Hypothalamus (tissue), 51 donors: ENCODE data around the gene UBE3D.
A peak's percentile ranks its signal among the peaks of the same experiment; 100 is the strongest.
"Not testable (repeated sequence)": the region's sequence is repeated elsewhere in the genome, so short reads cannot be mapped to it uniquely, and the experiment has no call there.

Source experiments
- DNase-seq, 51 donors: peaks; one replicate each; lab custom pipeline; 2025; lab: John Stamatoyannopoulos, UW

Gene UBE3D

DNA sequence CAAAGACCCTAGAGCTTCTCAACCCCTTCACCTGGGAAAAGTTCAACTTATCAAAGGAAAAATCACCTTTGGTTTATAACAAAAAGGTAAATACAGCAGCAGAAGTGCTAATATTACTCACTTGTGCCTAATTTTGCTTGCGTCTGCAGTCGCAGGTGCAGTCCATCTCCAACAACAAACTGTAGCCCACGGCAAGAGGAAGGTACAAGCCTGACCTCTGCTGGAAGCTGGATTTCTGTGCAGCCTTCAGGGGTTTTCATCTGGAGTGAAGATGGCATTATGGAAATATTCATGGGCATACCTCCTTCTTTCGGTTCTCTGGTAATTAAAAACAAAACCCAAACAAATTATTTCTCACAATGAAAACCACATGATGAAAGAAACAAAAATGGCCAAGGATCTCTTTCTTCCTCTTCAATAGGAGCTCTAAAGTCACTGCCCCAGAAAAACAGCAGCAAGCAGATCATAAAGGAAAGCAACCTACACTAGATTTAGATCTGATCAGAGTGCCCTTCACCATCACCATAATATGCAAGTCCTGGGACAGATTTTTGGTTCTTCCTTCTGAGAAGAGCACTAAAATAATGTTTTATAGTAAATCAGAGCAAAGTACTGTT is 7.8 kb downstream of the UBE3D start:
- DNase-seq = peak in 27 of 51 donors; percentile 2 to 51 (median 24)

DNA sequence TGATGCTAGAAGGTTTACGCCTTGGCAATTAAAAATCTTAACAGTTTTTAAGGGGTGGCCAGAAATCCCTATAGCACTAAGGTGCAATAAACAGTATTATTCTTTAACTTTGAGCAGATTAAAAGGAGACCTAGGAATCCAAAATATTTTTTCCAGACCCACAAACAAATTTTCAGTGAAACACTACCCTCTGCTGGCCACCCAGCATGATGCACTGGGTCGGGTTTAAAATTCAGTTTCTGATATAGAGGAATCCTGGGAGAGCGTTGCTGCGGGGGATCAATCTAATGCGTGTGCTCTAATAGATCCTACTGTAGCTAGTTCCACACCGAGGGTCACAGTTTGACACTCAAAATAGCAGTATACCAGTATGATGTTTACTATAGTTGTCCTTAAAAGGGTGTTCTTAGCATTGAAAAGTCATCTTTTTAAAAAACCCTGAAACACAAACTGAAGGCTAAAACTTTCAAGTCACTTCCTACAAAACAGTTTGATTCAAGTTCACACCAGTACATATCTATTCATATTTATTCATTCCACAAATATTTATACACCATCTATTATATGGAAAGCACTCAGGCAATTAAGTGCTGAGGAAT is 10.2 kb downstream of the UBE3D start:
- DNase-seq = peak in 26 of 51 donors; percentile 4 to 62 (median 16)

DNA sequence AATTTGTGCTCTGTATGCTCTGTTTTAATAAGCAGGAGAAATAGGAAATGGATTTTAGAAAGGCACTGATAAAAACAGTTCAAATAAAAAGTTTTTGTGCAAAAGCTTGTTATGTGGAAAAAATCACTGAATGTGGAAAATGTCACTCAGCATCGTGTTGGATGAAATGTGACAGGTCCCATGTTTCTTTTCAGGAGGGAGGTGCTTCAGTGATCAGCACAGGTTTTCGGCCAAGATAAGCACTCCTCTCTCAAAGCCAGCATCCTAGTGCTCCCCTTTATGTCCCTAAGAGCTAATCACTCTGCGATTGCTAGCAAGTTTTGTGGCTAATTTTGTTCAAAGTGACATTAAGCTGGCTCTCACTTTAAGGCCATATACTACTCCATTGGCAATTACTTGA is 12.0 kb downstream of the UBE3D start:
- DNase-seq = no peak

DNA sequence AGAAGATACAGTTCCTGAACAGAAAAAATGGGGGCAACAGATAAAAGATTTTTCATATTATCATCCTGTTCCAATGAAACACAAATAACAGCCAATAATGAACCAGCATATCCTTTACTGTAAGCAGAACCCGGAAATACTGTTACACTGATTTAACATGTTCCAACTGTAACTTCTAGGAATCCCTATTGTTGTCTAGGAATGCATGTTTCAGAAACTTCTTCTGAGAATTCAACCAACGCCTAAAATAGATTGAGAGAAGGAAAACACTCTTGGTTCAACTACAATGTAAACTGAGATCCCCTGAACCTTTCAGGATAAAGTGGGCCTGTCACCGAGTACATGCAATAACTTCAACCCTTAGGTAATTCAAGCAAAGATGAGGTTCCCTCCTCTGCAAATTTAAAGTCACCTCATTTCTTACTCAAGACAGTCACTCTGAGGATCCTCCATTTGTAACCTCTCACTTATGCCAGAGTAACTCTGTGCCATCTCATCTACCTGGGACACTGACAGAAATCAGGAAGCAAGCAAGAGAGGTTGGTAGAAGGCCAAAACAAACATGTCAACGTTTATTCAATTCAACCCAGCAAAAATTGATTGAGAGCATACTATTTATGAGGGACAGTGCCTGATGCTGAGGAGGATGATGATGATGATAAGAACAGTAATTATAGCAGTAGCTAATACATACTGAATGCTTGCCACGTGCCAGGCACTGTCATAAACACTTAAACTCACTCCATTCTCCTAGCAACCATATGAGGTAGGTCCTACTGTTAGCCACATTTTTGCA is 14.1 kb downstream of the UBE3D start:
- DNase-seq = no peak

DNA sequence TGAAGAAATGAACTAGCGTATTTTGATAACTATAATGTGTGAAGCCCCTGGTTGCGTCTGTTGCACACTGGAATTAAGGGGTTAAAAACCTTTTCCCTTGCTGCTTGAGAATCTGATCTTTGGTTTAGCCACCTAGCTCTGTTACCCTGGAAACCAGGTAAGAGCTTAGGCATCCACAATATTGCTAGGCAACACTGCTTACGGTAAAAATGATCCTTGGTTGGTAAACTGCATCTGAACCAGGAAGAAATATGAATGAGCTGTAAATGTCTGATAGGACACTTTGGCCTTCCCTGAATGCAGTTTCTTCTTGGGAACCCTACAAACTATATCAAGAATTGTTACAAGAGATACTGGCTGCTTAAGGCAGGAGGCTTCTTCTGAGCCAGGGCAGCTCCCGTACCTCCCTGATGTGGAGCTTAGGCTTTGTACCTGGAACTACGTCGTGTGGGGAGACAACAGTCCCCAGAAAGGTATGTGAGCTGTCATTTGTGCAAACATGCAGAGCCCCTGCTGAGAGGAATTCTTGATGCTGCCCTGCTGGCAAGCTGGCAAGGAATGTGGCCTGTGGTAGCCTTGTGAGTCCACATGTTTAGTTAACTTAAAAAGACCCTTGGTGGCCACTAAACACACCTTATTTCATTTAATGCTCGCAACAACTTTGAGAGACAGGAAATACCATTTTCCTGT is 18.4 kb downstream of the UBE3D start:
- DNase-seq = peak in 1 of 51 donors; percentile 55

DNA sequence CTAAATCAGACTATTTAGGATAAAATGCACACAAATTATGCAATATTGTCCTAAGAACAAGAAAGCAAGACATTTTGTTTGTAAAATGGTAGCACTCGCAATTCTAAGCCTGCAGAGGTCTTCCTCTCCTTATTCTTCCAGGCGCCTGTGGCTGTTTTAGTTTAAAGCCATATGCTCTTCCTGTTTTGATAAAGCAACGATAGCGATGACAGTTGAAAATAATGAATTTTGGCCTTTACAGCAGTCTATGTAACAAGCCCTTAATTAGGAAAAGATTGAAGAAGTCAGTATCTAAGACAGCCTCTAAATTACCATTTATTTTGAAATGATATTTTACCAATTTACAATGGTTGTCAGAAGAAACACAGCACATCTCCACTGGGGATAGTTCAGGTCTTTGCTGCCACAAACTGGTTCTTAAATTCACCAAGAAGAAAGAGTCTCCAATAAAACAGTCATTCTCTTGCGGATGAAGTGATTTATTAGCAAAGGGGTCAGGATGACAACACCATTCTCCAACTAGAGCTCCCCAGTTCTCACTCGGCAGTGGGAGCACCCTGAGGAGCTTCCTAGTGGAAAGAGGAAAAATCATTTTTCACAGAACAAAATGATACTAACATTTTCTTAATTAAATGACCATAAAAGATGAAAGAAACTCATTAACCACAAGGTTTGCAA is 21.4 kb downstream of the UBE3D start:
- no peak for DNase-seq

DNA sequence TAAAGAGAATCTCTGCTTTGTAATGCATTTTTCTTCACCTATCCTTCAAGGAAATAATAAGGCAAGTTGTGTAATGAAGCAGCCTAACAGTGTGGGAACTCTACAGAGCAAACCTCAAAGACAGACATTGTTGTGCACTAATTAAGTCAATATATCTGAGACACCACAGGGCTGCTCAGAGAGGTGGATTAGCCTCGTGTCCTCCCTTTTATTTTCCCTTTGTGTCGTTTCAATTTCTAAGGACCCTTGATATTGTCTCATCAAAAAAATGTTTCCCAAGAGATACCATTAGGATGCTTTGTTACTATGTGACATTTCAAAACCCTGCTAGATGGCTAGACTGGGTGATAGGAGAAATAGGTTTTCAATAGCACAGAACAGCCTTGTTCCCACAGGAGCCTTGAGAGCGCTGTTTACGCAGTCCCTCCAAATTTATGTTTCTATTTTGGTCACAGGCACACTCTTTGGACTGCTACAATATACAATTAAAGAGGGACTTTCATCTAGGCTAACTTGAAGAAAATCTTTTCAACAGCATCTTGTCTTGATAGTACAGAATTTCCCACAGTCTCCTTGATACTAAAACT is 23.1 kb downstream of the UBE3D start:
- DNase-seq = no peak

DNA sequence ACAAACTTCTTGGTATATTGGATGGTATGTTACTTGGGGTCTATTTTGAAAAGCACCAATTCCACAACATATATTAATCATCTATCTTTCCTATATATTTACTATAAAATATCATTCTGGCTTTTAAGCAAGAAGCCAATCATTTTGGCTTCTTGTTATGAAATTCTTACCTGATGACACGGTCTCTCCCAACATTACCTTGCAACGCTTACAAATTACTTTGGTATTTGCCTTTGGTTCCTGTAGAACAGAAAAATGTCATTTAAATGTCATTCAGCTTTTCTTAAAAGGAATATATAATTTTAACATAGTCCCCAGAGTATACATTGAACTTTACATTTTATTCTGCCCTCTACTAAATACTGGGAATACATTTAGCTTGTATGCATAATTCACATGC is 27.4 kb downstream of the UBE3D start:
- DNase-seq = no peak

DNA sequence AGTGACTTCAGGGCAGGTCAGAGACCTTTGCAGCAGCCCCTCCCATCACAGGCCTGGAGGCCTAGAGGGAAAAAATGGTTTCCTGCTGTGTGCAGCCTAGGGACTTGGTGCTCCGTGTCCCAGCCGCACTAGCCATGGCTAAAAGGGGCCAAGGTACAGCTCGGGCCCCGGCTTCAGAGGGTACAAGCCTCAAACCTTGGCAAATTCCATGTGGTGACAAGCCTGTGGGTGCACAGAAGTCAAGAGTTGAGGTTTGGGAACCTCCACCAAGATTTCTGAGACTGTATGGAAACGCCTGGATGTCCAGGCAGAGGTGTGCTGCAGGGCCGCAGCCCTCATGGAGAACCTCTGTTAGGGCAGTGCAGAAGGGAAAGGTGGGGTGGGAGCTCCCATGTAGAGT is 34.0 kb downstream of the UBE3D start:
- DNase-seq = no peak

DNA sequence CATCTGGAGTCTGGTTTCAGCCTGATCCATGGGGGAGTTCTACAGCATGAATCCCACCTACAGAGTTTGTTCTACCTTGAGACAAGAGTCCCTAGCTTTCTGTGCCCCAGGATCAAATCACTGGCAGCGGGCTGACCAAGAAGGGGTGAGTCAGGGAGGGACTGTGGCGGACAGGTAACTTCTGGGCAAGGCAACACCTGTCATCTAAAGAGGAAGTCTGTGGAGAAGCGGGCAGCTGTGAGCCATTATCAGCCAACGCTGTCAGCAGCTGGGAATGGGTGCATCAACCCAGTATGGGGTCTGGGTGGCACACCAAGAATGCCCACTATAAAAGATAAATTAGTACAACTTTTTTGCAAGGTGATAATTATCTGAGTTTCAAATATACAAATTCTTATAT is 45.9 kb downstream of the UBE3D start:
- no peak for DNase-seq

DNA sequence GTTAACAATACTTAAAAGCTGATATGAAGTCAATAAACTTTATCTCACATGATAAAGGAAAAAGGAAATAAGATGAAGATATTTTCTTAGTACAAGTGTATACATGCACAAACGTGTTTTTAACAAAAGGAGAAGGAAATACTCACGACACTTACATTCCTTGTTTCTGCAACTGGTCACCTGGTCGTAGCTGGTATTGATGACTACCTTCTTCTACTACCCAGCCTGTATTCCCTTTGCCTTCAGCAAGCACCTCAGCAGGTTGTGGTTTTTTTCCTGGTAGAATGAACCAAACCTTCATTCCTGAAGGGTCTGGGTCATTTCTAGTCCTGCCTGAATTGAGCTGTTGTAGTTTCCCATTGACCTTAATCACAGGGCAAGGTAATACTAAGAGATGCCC is 54.5 kb downstream of the UBE3D start:
- DNase-seq = not testable (repeated sequence)

DNA sequence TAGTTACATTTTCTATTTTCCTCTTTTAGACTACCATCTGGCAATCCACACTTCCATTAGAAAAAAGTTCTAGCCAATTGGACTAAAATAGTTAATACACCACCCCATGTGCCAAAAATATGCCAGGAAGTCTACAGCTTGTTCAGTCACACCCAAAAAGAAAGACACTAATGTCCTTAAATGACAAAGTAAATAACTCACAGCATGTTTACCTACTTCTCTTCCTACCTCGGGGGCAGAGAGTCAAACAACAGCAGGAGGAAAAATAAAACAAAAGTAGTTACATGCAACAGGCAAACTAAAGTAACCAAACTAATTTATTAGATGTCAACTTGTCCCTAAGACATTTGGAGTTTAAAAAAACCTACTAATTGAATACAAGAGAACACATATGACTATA is 57.0 kb downstream of the UBE3D start:
- DNase-seq = no peak

DNA sequence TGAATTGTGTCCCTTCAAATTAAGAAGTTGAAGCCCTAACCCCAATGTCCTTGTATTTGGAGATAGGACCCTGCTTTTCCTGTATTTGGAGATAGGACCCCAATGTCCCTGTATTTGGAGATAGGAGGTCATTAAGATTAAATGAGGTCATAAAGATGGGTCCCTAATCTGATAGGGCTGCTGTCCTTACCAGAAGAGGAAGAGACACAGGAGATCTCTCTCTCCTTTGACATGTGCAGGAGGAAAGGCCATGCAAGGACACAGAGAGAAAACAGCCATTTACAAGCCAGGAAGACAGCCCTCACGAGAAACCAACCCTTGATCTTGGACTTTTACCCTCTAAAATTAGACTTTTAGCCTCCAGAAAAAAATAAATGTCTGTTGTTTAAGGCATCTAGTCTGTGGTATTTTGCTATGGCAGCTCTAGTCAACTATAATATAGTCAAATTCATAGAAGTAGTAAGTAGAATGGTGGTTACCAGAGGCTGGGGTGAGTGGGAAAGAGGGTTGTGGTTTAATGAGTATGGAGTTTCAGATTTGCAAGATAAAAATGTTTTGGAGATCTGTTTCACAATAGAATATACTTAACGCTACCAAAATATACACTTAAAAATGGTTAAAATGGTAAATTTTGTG is 59.3 kb downstream of the UBE3D start:
- DNase-seq = no peak

DNA sequence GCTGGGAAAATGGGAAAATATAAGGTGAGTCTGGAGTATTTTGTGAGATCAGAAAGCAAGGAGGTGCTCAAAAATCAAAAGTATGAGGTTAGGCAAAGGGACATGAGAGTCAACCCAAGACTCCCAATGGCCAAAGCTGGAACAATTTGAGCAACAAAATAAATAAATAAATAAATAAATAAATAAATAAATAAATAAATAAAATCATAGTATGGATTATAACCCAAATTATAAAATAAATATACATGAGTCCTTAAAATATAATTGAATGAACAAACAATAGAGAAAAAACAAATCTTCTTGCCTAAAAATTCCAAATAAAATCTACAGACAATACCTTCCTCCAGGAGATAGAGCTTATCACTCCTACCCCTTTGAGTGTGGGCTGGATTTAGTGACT is 69.5 kb downstream of the UBE3D start:
- no peak for DNase-seq

DNA sequence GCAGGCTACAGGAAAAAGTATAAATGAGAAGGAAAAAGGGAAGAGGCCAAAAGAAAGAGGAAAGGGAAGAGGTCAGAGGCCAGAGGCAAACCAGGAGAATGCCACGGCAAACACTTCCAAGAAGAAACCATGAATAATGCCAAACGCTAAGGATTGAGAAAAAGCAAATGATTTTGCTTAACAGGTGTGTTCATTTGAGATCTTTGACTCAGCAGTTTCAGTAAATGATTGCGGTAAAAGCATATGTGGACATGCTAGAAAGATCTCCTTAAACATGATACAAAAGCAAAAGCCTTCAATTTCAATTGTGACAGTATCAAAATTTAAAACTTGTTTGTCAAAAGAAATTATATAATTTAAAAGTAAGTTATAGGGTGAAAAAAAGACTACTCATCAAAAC is 70.6 kb downstream of the UBE3D start:
- DNase-seq = no peak

DNA sequence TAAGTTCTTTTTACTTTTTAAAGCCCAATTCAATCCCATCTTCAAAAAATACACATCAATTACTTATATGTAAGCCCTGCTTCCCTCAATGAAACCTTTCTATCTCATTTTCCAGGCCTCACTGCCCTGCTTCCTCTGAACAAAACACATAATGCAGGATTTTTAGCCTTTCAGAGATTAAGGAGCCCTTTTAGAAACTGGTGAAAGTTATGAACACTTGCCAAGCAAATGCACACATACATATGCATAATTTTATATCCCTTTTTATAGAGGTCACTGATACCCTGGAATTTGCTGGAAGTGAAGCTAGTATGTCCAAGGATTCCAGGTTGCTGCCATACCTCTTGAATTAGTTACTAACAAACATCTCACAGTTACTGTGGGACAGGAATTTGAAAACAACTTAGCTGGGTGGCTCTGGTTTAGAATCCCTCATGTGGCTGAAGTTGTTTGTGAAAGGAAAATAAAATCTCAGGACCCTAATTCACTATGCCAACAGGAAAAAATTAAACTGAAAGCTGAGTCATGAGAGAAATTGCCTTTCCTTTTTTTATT is 75.8 kb downstream of the UBE3D start:
- no peak for DNase-seq

DNA sequence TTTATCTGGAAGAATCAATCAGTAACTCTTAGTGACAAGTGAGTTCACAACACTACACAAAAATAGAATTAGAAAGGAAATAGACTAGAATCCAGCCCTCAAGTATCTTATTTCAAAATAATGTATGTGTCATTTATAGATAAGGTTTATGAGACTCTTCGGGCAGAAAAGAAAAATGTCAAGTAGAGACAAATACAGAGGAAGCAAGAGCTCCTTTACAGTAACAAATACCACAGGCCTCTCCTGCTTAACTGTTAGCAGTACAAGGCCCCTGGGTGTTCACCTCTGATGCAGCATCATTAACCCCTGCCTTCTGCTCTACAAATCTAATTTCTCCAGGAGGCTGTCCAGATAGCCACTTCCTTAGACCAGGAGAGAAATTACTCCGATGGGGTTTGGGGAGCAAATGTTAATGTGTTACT is 76.7 kb downstream of the UBE3D start:
- no peak for DNase-seq

DNA sequence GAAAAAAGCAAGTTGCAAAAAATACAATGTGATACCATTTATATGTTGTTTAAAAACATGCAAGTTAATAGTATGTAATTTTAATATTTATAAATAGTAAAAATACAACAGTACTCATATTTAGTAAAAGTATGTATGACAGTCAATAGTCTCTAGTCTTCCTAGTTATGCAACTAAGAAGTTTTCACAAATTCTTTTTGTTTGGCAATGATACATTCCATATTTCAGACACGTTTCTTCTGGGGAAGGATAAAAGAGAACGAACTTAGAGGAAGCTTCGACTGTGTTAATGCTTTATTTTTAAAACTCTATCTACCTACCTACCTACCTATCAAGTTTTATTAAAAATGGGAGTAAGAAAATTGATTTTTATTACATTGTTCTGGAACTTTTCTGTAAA is 77.7 kb downstream of the UBE3D start:
- no peak for DNase-seq

DNA sequence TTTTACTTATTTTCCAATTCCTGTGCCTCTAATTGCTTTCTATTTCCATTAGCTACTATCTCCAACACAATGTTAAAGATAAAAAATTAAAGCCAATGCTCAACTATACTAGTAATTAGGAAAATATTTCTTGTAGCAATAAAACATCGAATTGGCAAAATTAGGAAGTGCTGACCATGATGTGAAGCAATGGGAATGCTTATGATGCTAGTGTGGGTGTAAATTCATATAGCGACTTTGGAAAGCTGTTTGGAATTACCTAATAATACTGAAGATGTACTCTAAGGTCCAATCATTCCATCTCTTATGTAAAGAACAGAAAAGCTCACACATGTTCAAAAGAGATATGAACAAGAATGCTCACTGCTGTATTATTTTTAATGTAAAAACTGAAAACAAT is 78.2 kb downstream of the UBE3D start:
- DNase-seq = no peak

DNA sequence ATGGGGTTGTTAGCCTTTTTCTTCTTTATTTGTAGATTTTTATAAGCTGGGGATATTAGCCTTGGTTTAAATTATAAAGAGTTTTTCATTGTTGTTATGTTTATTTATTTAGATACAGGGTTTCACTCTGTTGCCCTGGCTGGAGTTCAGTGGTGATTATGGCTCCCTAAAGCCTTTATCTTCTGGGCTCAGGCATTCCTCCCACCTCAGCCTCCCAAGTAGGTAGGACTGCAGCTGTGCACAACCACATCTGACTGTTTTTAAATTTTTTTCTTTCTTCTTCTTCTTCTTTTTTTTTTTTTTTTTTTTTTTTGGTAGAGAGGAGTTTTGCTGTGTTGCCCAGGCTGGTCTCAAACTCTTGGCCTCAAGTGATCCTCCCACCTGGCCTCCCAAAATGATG is 80.9 kb downstream of the UBE3D start:
- DNase-seq = no peak
